Stimulated activated CD4-positive, alpha-beta T cell treated with anti-CD3 and anti-CD28 coated beads, Interleukin-1b, Interleukin-23, amount 100 ng/mL, for 1 hour (primary cell): ENCODE measurements around the gene SMAGP.
"Not testable (repeated sequence)": the region's sequence is repeated elsewhere in the genome, so short reads cannot be mapped to it uniquely, and the experiment has no call there.

Experiments used
- DNase-seq, 2 donors: peaks; one replicate each; pipeline ENCODE4 v3.0.0-alpha.2; 2020; ENCODE audit warnings: low read depth in 2 of 2

Gene SMAGP, protein sequence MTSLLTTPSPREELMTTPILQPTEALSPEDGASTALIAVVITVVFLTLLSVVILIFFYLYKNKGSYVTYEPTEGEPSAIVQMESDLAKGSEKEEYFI

GRCh38 chr12:51270067-51270950 is at the start of gene SMAGP:
Gene SMAGP, minus strand, starts transcription at chr12:51270415. Its CDS starts 1,137 bp downstream, at chr12:51269278.
- no peak for DNase-seq

GRCh38 chr12:51318846-51319599 is 48.8 kb upstream of the SMAGP start:
- no peak for DNase-seq

DNA sequence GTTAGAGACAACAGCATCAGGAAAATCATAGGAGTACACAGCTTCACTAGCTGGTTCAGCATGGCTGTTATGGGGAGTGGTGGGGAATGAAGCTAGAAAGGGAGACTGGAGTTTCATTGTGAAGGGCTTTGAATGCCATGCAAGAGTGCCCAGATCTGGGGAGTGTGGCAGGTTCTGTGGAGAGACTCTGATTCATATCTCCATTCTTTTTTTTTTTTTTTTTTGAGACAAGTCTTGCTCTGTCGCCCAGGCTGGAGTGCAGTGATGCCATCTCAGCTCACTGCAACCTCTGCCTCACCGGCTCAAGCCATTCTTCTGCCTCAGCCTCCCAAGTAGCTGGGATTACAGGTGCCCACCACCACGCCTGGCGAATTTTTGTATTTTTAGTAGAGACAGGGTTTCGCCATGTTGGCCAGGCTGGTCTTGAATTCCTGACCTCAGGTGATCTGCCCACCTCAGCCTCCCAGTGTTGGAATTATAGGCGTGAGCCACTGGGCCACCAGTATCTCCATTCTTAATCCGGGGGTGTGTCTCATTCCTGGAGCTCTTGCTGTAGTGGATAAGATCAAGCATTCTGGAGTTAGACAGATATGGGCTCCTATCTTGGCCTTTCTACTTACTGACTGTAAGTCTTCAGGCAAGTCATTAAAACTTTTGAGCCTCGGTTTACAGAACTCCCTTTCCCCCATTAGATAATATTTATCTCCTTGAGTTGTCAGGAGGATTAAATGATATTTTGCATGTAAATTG is 48.0 kb upstream of the SMAGP start:
- DNase-seq = not testable (repeated sequence)

DNA sequence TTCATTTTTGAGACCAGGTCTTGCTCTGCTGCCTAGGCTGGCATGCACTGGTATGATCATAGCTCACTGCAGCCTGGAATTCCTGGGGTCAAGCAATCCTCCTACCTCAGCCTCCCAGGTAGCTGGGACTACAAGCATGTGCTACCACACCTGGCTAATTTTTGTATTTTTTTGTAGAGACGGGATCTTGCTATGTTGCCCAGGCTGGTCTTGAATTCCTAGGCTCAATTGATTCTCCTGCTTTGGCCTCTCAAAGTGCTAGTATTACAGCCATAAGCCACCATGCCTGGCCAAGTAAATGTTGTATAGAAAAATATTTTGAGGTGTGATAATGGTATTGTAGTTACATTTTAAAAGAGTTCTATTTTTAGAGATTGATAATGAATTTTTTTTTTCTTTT is 41.2 kb upstream of the SMAGP start:
- DNase-seq = no peak

DNA sequence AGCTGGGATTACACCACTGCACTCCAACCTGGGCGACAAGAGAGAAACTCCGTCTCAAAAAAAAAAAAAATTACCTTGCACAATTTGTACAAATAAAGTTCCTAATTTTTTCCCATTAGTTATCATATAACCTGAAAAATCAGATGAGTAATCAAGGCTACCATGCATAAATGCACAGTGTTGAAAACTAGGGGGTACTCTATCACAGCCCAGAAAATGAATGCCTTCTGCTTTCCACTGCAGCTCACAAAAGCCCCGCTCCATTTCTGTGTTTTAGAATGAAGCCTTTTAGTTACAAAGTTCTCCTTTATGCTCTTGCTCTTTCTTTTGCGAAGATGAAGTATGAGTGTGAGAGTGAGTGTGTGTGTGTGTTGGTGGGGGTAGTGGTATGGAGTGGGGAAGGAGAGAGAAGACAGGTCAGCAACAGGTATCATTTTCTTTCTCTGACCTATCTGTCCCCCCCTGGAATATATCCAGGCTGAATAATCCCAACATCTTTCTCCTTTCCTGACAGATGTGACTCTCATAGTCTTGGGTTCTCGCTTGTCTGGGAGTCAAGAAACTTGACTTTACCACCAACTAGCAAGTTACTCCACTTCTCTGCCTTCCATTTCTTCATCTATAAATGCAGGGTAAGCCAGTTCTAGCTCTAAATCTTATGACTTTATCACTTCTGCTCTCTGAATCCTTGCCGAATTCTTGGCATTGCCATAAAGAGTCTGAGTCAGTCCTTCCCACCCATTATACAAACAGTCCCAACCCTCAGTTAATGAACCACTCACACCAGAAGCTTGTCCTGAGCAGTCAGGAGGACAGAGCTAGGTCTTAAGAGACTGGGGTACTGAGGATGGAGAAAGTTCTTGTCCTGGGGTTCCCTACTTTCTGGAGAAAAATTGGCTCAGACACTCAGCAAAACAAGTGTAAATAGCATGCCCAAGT is 37.7 kb upstream of the SMAGP start:
- no peak for DNase-seq

DNA sequence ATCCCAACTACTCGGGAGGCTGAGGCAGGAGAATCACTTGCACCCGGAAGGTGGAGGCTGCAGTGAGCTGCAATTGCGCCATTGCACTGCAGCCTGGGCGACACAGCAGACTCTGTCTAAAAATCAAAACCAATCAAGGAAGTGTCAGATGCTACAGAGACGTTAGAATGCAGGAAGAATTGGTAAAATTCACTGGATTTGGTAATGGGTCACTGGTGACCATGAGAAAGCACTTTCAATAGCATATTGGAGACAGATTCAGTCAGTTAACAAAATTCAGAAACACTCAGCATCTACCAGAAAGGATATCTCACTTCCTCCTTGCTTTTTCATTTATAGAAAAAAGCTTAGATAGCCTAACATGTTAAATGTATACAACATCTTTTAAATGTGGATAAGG is 36.3 kb upstream of the SMAGP start:
- no peak for DNase-seq

DNA sequence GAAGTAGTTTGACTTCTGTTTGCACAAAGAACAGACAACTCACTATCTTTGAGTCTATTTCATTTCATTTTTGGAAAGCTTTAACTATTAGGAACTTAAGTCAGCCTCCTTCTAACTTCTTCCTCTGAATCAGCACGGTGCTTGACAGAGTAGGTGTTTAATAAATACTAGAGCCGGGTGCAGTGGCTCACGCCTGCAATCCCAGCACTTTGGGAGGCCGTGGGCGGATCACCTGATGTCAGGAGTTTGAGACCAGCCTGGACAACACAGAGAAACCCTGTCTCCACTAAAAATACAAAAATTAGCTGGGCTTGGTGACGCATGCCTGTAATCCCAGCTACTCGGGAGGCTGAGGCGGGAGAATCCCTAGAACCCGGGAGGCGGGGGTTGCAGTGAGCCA is 30.6 kb upstream of the SMAGP start:
- not testable (repeated sequence) for DNase-seq

DNA sequence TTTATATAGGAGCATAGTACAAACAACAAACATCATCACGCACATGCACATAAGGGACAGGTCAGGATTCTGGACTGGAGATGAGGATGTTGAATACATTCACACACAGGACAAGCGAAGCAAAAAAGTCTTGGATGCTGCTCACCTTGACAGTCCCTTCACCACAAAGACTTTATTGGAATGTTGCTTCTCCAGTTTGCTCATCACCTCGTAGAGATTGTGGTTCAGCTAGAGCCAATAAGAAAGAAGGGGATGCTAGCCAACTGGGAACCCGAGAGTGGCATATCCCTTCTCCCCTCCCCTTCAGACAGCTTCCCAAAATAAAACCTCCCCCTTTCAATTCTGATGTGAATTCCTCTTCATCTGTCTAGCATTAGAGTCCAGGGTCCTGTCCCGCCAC is 25.4 kb upstream of the SMAGP start:
- no peak for DNase-seq

GRCh38 chr12:51294097-51294496 is 23.9 kb upstream of the SMAGP start:
- not testable (repeated sequence) for DNase-seq

DNA sequence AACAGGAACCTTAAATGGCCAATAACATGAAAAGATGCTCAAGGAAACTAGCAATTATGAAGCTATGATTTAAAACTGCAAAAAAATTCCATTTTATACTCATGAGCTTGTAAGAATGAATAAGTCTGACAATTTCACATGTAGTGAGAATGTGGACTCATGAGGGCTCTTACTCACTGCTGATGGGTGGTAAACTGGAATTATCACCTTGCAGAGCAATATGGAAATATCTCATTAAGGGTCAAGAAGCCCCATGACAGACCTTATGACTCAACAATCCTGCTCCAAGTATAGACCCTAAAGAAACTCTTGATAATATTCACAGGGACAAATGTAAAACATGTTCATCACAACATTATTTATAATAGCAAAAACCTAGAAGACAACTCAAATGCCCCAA is 23.5 kb upstream of the SMAGP start:
- no peak for DNase-seq

DNA sequence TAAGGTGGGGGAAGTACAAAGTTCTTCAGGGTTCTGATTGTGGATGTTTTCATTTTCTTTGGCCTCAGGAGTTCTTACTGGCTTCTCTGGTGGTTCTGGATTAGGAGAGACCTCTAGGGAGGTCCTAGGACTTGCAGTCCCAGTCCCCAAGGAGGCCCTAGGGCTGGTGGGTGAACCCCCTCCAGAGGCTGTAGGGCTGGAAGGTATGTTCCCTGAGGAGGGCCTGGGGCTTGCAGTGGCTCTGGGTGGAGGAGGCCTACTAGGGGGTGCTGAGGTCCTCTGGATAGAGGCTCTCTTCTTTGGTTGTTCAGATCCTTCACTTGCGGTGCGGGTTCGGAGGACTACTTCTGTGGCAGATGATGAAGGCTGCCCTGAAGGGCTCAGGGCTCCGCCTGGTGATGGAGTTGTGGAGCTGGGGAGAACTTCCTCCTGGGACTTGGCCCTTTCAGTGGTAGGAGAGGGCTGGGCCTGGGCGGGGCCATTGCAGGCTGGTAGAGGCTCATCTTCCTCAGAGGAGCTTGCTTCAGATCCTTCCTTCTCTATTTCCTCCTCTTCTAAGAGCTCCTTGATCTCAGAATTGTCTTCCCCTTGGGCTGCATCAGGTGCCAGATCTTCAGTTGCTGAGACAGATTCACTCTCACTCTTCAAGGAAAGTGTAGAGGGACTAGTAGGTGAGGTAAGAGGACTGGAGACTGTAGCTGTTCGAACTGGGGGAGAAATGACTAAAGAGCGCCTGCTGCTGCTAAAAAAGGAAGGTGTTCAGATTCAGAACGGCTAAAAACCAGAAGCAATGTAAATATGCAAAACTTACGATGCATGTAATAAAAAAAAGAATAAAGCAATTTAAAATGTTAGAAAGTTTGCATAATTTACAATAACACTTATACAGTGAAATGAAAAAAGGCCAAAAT is 21.6 kb upstream of the SMAGP start:
- not testable (repeated sequence) for DNase-seq

GRCh38 chr12:51285843-51286242 is 15.6 kb upstream of the SMAGP start:
- DNase-seq = no peak

- DNase-seq = no peak
Observed at GRCh38 chr12:51281202-51281924, 11.1 kb upstream of the SMAGP start.

DNA sequence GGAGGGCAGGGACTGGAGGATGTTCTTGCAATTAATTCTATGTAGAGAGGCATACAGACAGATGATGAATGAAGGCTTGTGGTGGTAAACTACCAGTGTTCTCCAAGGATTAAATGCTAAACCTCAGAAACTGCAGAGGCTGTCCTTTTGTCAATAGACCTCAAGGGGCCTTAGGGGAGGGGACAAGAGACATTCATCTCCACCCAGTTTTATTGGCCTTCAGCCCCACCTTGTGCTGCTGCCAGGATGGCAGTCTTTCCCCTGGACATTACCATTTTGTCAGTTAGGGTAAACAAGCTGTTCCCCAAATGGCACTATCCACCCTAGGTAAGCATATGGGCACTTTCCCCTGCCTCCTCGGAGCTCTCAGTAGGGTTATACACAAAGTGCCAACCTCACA is 4.9 kb upstream of the SMAGP start:
- no peak for DNase-seq

- not testable (repeated sequence) for DNase-seq
Observed at GRCh38 chr12:51272810-51273209, 2.6 kb upstream of the SMAGP start.

DNA sequence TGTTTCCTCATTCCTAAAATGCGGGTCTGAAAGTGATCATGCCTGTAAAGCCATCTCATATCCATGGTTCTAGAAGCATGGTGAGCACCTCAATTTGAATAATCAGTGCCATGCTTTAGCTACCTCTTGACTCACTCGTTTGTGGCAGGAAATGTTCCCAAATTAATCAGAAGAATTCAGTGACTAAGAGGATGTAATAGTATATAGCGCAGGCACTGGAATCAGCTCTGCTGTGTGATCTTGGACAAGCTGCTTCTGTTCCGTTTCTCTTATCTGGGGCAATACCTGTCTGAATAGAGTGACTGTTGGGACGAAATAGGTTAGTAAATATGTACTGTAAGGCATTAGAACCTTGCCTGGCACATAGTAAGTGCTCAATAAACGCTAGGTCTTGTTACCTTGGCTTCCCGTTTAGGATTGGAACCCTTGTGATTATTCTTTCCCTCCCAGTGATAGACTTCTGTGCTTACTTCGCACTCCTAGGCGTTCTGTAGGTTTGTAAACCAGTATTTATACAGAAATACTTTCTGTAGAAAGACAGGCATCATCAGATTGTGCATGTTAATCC is 820 bp upstream of the SMAGP start:
- no peak for DNase-seq

DNA sequence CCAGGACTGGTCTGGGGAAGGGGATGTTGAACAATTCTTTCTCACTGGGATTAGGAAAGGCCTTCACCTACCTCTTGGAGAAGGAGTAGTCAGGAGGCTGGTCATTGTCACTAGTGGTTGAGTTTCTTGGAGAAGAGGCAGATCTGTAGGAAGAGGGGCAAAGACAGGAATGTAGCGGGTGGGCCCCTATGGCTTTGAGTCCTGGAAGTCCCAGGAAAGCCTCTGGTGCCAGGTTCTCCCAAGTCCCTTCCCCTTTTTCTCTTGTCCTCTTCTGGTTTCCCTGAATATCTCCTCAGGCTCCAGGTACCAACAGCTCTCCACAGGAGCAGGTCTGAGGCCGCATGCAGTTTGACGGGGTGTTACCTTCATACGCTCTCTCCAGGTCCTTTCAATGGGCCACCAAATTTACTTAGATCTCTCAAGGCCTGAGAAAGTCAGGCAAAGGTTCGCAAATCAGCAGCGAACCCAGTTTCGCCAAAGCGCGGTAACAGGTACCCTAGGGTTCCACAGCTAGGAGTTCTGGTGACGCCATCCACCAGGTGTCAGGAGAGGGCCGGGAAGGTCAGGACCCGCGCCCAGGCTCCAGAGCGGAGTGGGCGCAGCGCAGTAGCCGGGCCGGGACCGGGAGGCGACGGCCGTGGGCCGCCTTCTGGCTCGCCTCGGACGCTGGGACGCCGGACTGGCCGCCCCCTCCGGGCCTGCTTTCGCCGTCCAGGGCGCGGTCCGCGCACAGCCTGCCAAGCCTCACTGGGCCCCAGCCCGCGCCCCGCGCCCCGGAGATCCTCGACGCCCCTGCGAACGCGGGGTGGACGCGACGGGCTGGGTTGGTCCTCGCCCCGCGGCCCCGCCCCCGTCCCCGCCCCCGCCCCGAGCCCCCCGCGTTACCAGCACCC is 795 bp downstream of the SMAGP start:
- DNase-seq = peak; percentile 11 to 29

- no peak for DNase-seq
Observed at GRCh38 chr12:51265024-51265423, 5.2 kb downstream of the SMAGP start.
